KMS-11 (cell line): ENCODE data around the gene GDF9.

ENCODE experiments used
- H2AFZ ChIP-seq: fragments of 200-600 bp; sonication (generic); 2 replicates; pipeline ENCODE4 v1.6.1; 2016; ENCODE audit warnings: antibody characterized with exemption, mixed run types, low read depth
- H3K27ac ChIP-seq: fragments of 200-600 bp; sonication (generic); 2 replicates; pipeline ENCODE4 v1.6.1; 2016; ENCODE audit warnings: mild to moderate bottlenecking, mixed run types
- H3K27me3 ChIP-seq: fragments of 200-600 bp; sonication (generic); 2 replicates; pipeline ENCODE4 v1.6.1; 2017; ENCODE audit warnings: mild to moderate bottlenecking, low read depth, mixed run types, moderate library complexity; ENCODE audit not compliant: insufficient read depth
- H3K36me3 ChIP-seq: fragments of 200-600 bp; sonication (generic); 2 replicates; pipeline ENCODE4 v1.6.1; 2017; ENCODE audit warnings: mild to moderate bottlenecking, mixed run types; ENCODE audit not compliant: insufficient read depth
- H3K4me1 ChIP-seq: fragments of 200-600 bp; sonication (generic); 2 replicates; pipeline ENCODE4 v1.6.1; 2016; ENCODE audit warnings: mild to moderate bottlenecking, low read depth, mixed run types; ENCODE audit not compliant: poor library complexity, severe bottlenecking
- H3K4me2 ChIP-seq: fragments of 200-600 bp; sonication (generic); 2 replicates; pipeline ENCODE4 v1.7.0; 2016; ENCODE audit warnings: mild to moderate bottlenecking, mixed run types
- H3K4me3 ChIP-seq: fragments of 200-600 bp; sonication (generic); IDR thresholded peaks from 2 replicates; pipeline ENCODE4 v1.6.1; 2017; ENCODE audit warnings: low read depth, low read length, mixed read lengths; ENCODE audit not compliant: insufficient read depth
- H3K79me2 ChIP-seq: fragments of 200-600 bp; sonication (generic); 2 replicates; pipeline ENCODE4 v1.6.1; 2016; ENCODE audit warnings: low read depth, mixed run types; ENCODE audit not compliant: insufficient read depth
- H3K9ac ChIP-seq: fragments of 200-600 bp; sonication (generic); 2 replicates; pipeline ENCODE4 v1.6.1; 2016; ENCODE audit warnings: mild to moderate bottlenecking, mixed run types
- H4K20me1 ChIP-seq: fragments of 200-600 bp; sonication (generic); 2 replicates; pipeline ENCODE4 v1.6.1; 2016; ENCODE audit warnings: mild to moderate bottlenecking, mixed run types; ENCODE audit not compliant: insufficient read depth
- TF ChIP-seq, protein P1 (sequence below): fragments of 200-600 bp; sonication (generic); conservative IDR thresholded peaks from 2 replicates; pipeline ENCODE4 v1.6.1; 2017; ENCODE audit warnings: low read depth, mild to moderate bottlenecking, antibody characterized with exemption, low read length, moderate library complexity, mixed read lengths

The GDF9 gene

DNA sequence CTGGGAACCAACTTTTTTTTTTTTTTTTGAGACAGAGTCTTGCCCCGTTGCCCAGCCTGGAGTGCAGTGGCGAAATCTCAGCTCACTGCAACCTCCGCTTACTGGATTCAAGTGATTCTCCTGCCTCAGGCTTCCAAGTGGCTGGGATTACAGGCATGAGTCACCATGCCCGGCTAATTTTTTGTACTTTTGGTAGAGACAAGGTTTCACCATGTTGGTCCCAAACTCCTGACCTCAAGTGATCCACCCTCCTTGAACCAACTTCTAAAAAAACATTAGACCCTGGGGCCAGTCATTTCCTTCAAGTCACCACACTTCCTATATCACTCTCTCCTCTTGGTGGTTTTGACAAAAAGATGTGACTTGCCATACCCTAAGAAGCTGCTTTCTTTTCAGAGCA lies 25.0 kb downstream of the GDF9 start:
- Histone ChIP-seq H3K79me2 (no peaks in the 10 kb centered on the region), H2AFZ (no peak overlapping the region), H3K4me2 (no peak overlapping the region), H3K27me3 (no peaks in the 10 kb centered on the region), H3K27ac (no peak overlapping the region), H3K4me3 (no peak overlapping the region), H4K20me1 (no peaks in the 10 kb centered on the region), H3K4me1 (no peaks in the 10 kb centered on the region), H3K9ac (no peak overlapping the region), H3K36me3 (no peaks in the 10 kb centered on the region)
- TF ChIP-seq, protein P1, sequence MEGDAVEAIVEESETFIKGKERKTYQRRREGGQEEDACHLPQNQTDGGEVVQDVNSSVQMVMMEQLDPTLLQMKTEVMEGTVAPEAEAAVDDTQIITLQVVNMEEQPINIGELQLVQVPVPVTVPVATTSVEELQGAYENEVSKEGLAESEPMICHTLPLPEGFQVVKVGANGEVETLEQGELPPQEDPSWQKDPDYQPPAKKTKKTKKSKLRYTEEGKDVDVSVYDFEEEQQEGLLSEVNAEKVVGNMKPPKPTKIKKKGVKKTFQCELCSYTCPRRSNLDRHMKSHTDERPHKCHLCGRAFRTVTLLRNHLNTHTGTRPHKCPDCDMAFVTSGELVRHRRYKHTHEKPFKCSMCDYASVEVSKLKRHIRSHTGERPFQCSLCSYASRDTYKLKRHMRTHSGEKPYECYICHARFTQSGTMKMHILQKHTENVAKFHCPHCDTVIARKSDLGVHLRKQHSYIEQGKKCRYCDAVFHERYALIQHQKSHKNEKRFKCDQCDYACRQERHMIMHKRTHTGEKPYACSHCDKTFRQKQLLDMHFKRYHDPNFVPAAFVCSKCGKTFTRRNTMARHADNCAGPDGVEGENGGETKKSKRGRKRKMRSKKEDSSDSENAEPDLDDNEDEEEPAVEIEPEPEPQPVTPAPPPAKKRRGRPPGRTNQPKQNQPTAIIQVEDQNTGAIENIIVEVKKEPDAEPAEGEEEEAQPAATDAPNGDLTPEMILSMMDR: no peak

DNA sequence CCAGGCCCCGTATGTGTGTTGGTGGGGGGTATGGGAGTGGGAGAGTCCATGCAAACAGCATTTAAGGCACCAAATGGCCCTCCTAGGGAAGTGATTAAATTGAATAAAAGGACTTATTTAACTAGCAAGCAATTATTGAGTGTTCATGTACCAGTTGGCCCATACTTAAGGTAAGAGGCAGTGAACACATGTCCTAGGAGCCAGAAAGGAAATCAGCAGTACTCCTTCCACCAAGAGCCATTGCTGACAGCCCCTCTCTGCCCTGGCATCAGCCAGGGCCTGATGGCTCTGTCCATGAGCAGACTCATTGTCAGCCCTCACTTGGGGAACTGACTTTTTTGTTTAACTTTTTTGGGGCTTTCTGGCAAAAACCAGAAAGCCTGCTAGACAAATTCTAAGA lies 25.4 kb downstream of the GDF9 start:
- Histone ChIP-seq H3K9ac (no peak overlapping the region), H2AFZ (no peak overlapping the region), H3K36me3 (no peaks in the 10 kb centered on the region), H3K27me3 (no peaks in the 10 kb centered on the region), H3K4me1 (no peaks in the 10 kb centered on the region), H3K79me2 (no peaks in the 10 kb centered on the region), H3K4me2 (no peak overlapping the region), H3K4me3 (no peak overlapping the region), H4K20me1 (no peaks in the 10 kb centered on the region), H3K27ac (no peak overlapping the region)
- TF ChIP-seq, protein P1: no peak

DNA sequence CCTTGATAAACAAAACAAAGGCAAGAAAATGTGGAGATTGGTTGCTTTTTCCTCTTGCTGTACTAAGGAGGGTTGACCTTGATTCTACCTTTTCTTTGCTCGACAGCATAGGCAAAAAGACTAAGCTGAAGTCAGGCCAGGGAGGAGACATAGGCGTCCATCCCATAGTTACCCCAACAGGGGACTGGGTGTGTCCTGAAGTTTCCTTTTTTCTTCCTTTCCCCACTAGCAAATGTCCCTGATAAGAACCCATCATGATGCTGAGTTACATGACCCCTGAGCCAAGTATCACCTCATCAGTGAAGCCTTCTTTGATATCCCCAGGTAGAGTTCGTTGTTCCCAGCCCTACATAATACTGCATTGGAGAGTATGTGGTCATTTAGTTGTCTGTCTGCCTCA lies 26.0 kb downstream of the GDF9 start:
- Histone ChIP-seq H3K36me3 (no peaks in the 10 kb centered on the region), H3K4me3 (no peak overlapping the region), H3K27me3 (no peaks in the 10 kb centered on the region), H2AFZ (no peak overlapping the region), H4K20me1 (no peaks in the 10 kb centered on the region), H3K27ac (no peak overlapping the region), H3K79me2 (no peaks in the 10 kb centered on the region), H3K9ac (no peak overlapping the region), H3K4me1 (no peaks in the 10 kb centered on the region), H3K4me2 (no peak overlapping the region)
- TF ChIP-seq, protein P1: no peak

DNA sequence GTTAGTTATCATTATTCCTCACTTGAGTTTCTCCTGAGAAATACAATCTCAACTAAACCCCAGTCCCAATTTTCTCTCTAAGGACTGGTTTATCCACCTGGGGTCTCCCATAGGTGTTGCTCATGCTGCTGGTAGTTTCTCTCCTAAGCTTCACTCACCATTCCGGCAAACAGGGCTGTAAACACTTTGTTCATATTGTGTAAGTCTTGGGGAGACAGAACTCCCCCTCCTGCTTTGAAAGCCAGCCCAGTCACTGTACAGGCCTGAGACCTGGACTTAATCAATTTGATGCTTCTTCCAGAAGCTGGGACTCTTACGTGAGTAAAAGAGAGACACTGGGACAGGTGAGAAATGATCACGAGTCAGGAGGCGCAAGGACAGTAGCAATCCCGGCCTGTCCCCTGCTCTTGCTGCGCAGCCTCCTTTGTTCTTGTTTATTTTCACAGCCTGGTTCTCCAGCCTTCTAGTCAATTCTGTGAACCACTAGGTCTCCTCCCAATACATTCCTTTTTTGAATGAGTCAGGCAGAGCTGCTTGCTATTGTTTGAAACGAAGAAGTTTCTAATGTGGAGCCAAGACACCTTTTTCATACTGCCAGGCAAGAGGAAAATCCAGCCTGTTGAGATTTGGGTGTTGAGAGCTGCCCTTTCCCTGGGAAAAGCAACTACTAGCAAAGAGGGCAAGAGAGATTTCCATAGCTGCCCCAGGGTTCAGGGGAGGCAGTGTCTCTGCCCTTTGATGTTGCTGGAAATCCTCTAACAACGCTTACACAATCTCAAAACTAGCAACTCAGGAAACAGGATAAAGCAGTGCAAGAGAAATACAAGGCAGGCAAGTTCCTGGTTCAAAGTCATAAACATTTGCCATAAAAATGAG lies 26.6 kb downstream of the GDF9 start:
- no peaks in the 10 kb centered on the region for H3K27me3 ChIP-seq
- TF ChIP-seq, protein P1: no peak
- H3K27ac ChIP-seq: no peak overlapping the region
- H2AFZ ChIP-seq: no peak overlapping the region
- no peak overlapping the region for H3K4me2 ChIP-seq
- no peaks in the 10 kb centered on the region for H3K36me3 ChIP-seq
- H3K4me3 ChIP-seq: no peak overlapping the region
- H3K9ac ChIP-seq: no peak overlapping the region
- H4K20me1 ChIP-seq: no peaks in the 10 kb centered on the region
- no peaks in the 10 kb centered on the region for H3K4me1 ChIP-seq
- no peaks in the 10 kb centered on the region for H3K79me2 ChIP-seq
